ENCODE results near the gene C20orf204.
"Not testable (repeated sequence)": the region's sequence is repeated elsewhere in the genome, so short reads cannot be mapped to it uniquely, and the experiment has no call there.

The C20orf204 gene

GRCh38 chr20:64083378-64083803 is 47.4 kb downstream of the C20orf204 start:
- peak; percentile 37 to 72 (median 48) for DNase-seq (ENCODE audit: low read depth in 3 of 3)

GRCh38 chr20:64083804-64084684 is 48.1 kb downstream of the C20orf204 start, which contains the start of gene LKAAEAR1:
Gene LKAAEAR1, minus strand, starts transcription at chr20:64084398. Its CDS starts 179 bp downstream, at chr20:64084219.
- DNase-seq (ENCODE audit: low read depth in 3 of 3), result no peak

GRCh38 chr20:64084685-64085152 is 48.7 kb downstream of the C20orf204 start:
- no peak for DNase-seq (ENCODE audit: low read depth in 3 of 3)

GRCh38 chr20:64086801-64087200 is 50.8 kb downstream of the C20orf204 start:
- no peak for DNase-seq (ENCODE audit: low read depth in 3 of 3)

GRCh38 chr20:64087226-64087825 is 51.3 kb downstream of the C20orf204 start:
- not testable (repeated sequence) for DNase-seq (ENCODE audit: low read depth in 3 of 3)

- not testable (repeated sequence) for DNase-seq (ENCODE audit: low read depth in 3 of 3)
These were observed 52.6 kb downstream of the C20orf204 start for GRCh38 chr20:64088586-64088985.
